Fibroblast of lung (primary cell): ENCODE data around the gene MGST3.

Experiments used
- EZH2 ChIP-seq: IDR thresholded peaks from 2 replicates; pipeline ENCODE4 v1.5.1; 2012; ENCODE audit warnings: low read length, control low read depth, mild to moderate bottlenecking; ENCODE audit errors: missing control alignments
- TF ChIP-seq, protein P1 (sequence below), 2 donors: IDR thresholded peaks in 1 of 2; conservative IDR thresholded peaks in 1 of 2; 1 replicate in 1 of 2; 2 replicates in 1 of 2; pipeline ENCODE4 v1.5.1; 2011 to 2012; ENCODE audit warnings: low read length in 2 of 2, control low read depth in 1 of 2, inconsistent platforms in 1 of 2, low read depth in 1 of 2, mild to moderate bottlenecking in 1 of 2

DNA sequence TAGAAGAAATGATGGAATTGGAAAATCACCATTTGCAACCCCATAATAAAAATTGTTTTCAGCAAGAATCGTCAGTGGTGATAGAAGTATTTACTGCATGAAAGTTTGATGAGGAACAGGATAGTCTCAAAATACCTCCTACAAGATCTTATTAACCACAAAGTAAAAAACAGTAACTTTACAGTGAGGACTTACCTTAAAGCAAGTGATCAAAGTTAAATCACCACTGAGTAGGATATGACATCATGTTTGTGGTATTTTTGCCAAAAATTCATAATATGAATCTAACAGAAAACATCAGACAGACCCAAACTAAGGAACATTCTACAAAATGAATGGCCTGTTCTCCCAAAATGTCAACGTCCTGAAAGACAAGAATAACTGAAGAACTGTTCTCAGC, 47.5 kb downstream of the MGST3 start:
- TF ChIP-seq, protein P1, sequence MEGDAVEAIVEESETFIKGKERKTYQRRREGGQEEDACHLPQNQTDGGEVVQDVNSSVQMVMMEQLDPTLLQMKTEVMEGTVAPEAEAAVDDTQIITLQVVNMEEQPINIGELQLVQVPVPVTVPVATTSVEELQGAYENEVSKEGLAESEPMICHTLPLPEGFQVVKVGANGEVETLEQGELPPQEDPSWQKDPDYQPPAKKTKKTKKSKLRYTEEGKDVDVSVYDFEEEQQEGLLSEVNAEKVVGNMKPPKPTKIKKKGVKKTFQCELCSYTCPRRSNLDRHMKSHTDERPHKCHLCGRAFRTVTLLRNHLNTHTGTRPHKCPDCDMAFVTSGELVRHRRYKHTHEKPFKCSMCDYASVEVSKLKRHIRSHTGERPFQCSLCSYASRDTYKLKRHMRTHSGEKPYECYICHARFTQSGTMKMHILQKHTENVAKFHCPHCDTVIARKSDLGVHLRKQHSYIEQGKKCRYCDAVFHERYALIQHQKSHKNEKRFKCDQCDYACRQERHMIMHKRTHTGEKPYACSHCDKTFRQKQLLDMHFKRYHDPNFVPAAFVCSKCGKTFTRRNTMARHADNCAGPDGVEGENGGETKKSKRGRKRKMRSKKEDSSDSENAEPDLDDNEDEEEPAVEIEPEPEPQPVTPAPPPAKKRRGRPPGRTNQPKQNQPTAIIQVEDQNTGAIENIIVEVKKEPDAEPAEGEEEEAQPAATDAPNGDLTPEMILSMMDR (conservative IDR thresholded peaks at IDR 0.05 in 1 of 2, IDR thresholded peaks at IDR 0.05 in 1 of 2; ENCODE audit: low read depth in 1 of 2, low read length in 2 of 2): no peak
- no peak for TF ChIP-seq EZH2
